Liver (tissue), 9 donors: Measurements from ENCODE around the gene XRCC5. TPM values are rescaled to one million over a fixed set of nuclear protein-coding genes. Genes with fewer than 3 reads are reported as not detected.

Experiments used
- DNase-seq: peaks from one replicate; pipeline ENCODE4 v3.0.0-alpha.2; 2017; ENCODE audit warnings: low spot score
- H3K27ac ChIP-seq, 2 donors: one replicate each; pipeline ENCODE4 v1.7.0; 2013; ENCODE audit warnings: inconsistent platforms in 2 of 2, low read length in 2 of 2, control low read depth in 1 of 2, low read depth in 1 of 2, mild to moderate bottlenecking in 1 of 2
- H3K27me3 ChIP-seq, 4 donors: one replicate each; pipeline versions ENCODE4 v1.6.1 to v1.7.0; 2013; ENCODE audit warnings: low read length in 3 of 4, inconsistent platforms in 1 of 4, mild to moderate bottlenecking in 1 of 4, moderate library complexity in 1 of 4; ENCODE audit not compliant: control insufficient read depth in 4 of 4, insufficient read depth in 4 of 4
- H3K36me3 ChIP-seq, 4 donors: one replicate each; pipeline versions ENCODE4 v1.6.1 to v1.7.0; 2013; ENCODE audit warnings: low read length in 3 of 4, mild to moderate bottlenecking in 3 of 4, low read depth in 1 of 4, moderate library complexity in 1 of 4; ENCODE audit not compliant: control insufficient read depth in 4 of 4, insufficient read depth in 3 of 4
- H3K4me1 ChIP-seq, 4 donors: one replicate each; pipeline versions ENCODE4 v1.6.1 to v1.7.0; 2013; ENCODE audit warnings: low read length in 3 of 4, mild to moderate bottlenecking in 3 of 4, moderate library complexity in 1 of 4; ENCODE audit not compliant: control insufficient read depth in 4 of 4, insufficient read depth in 4 of 4
- H3K4me3 ChIP-seq, 3 donors: one replicate each; pipeline versions ENCODE4 v1.6.1 to v1.7.0; 2013; ENCODE audit warnings: low read length in 3 of 3, control low read depth in 1 of 3, low read depth in 1 of 3, mild to moderate bottlenecking in 1 of 3
- H3K9ac ChIP-seq, 2 donors: one replicate each; pipeline ENCODE4 v1.7.0; 2013; ENCODE audit warnings: low read length in 2 of 2, mild to moderate bottlenecking in 2 of 2, moderate library complexity in 2 of 2, control low read depth in 1 of 2, low read depth in 1 of 2
- H3K9me3 ChIP-seq, 4 donors: one replicate each; pipeline versions ENCODE4 v1.6.1 to v1.7.0; 2013; ENCODE audit warnings: low read length in 3 of 4; ENCODE audit not compliant: control insufficient read depth in 4 of 4
- EGR1 ChIP-seq, 2 donors: IDR thresholded peaks; 2 replicates each; pipeline ENCODE4 v1.6.1; 2016 to 2018; ENCODE audit warnings: antibody characterized with exemption in 2 of 2, low read depth in 2 of 2
- FOXA1 ChIP-seq: IDR thresholded peaks from 2 replicates; pipeline ENCODE4 v1.6.1; 2016; ENCODE audit warnings: antibody characterized with exemption
- FOXA2 ChIP-seq: IDR thresholded peaks from 2 replicates; pipeline ENCODE4 v1.6.1; 2016; ENCODE audit warnings: antibody characterized with exemption
- GABPA ChIP-seq, 2 donors: IDR thresholded peaks in 1 of 2; conservative IDR thresholded peaks in 1 of 2; 2 replicates each; pipeline ENCODE4 v1.6.1; 2016; ENCODE audit warnings: antibody characterized with exemption in 2 of 2, mild to moderate bottlenecking in 1 of 2, moderate library complexity in 1 of 2
- HNF4A ChIP-seq, 2 donors: conservative IDR thresholded peaks; 2 replicates each; pipeline ENCODE4 v1.6.1; 2016; ENCODE audit warnings: antibody characterized with exemption in 2 of 2, mild to moderate bottlenecking in 2 of 2
- HNF4G ChIP-seq: IDR thresholded peaks from 2 replicates; pipeline ENCODE4 v1.6.1; 2016; ENCODE audit warnings: antibody characterized with exemption
- NR2F2 ChIP-seq: IDR thresholded peaks from 2 replicates; pipeline ENCODE4 v1.6.1; 2016; ENCODE audit warnings: antibody characterized with exemption
- RAD21 ChIP-seq, 2 donors: IDR thresholded peaks; 2 replicates each; pipeline ENCODE4 v1.6.1; 2016; ENCODE audit warnings: antibody characterized with exemption in 2 of 2, mild to moderate bottlenecking in 2 of 2
- RXRA ChIP-seq, 2 donors: IDR thresholded peaks; 2 replicates each; pipeline ENCODE4 v1.6.1; 2017 to 2018; ENCODE audit warnings: antibody characterized with exemption in 2 of 2, mild to moderate bottlenecking in 1 of 2
- SP1 ChIP-seq: IDR thresholded peaks from 2 replicates; pipeline ENCODE4 v1.6.1; 2018; ENCODE audit warnings: antibody characterized with exemption, mild to moderate bottlenecking
- TAF1 ChIP-seq: conservative IDR thresholded peaks from 2 replicates; pipeline ENCODE4 v1.6.1; 2016; ENCODE audit warnings: antibody characterized with exemption, mild to moderate bottlenecking
- YY1 ChIP-seq: IDR thresholded peaks from 2 replicates; pipeline ENCODE4 v1.6.1; 2016; ENCODE audit warnings: antibody characterized with exemption, mild to moderate bottlenecking
- WGBS: extraction: QIAGEN DNeasy Blood & Tissue Kit; methylation state at CpG from one replicate; pipeline ENCODE4 v1.1.7; 2013; 5-methylcytosine and 5-hydroxymethylcytosine counted together
- polyA plus RNA-seq, 2 donors: library from polyadenylated mRNA; stranded (reverse) in 1 of 2; unstranded in 1 of 2; fragments of 200-250 nt in 1 of 2; fragments of >200 nt in 1 of 2; fragmentation: Nextera tagmentation in 1 of 2; extraction: Ambion mirVana in 1 of 2; gene quantifications; one replicate each; pipeline versions ENCODE4 v1.2.1 to v1.2.3, GENCODE V29; 2013 to 2015
- total RNA-seq, 2 donors: library from RNA; depleted of rRNA; stranded (reverse); fragments of >200 nt; gene quantifications; one replicate each; pipeline ENCODE4 v1.2.3, GENCODE V29; 2014
- TF ChIP-seq, protein P1 (sequence below): IDR thresholded peaks from 2 replicates; pipeline ENCODE4 v1.6.1; 2016; ENCODE audit warnings: antibody characterized with exemption
- TF ChIP-seq, protein P2 (sequence below): IDR thresholded peaks from 2 replicates; pipeline ENCODE4 v1.6.1; 2016; ENCODE audit warnings: antibody characterized with exemption, mild to moderate bottlenecking
- TF ChIP-seq, protein P3 (sequence below): IDR thresholded peaks from 2 replicates; pipeline ENCODE4 v1.6.1; 2016; ENCODE audit warnings: antibody characterized with exemption
- TF ChIP-seq, protein P4 (sequence below): fragments of 150-350 bp; IDR thresholded peaks from 2 replicates; pipeline ENCODE4 v1.5.1; 2017; ENCODE audit warnings: improper control_type of control experiment, low read depth, low read length; ENCODE audit not compliant: missing input control
- TF ChIP-seq, protein P5 (sequence below): IDR thresholded peaks from 2 replicates; pipeline ENCODE4 v1.6.1; 2016; ENCODE audit warnings: antibody characterized with exemption
- donor health status: healthy.
- donor health status: healthy.
- donor health status: healthy.
- donor health status: healthy.
- donor health status: healthy.

Gene XRCC5
- total and polyA plus RNA-seq, 4 donors, result 63.7 to 140 (median 84.5) TPM

DNA sequence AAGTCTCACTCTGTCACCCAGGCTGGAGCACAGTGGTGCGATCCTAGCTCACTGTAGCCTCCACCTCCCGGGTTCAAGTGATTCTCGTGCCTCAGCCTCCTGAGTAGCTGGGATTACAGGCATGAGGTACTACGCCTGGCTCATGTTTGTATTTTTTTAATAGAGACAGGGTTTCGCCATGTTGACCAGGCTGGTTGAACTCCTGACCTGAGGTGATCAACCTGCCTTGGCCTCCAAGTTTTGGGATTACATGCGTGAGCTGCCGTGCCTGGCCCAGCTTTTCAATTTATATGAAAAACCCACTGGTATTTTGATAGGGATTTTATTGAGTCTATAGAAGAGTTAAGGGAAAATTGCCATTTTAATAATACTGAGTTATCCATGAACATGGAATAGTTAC lies 63.3 kb downstream of the XRCC5 start:
- no peak for TF ChIP-seq HNF4A (conservative IDR thresholded peaks at IDR 0.05)
- TF ChIP-seq RXRA (IDR thresholded peaks at IDR 0.05), result peak; percentile 39 to 51
- TF ChIP-seq RAD21 (IDR thresholded peaks at IDR 0.05), result no peak
- TF ChIP-seq, protein P1, sequence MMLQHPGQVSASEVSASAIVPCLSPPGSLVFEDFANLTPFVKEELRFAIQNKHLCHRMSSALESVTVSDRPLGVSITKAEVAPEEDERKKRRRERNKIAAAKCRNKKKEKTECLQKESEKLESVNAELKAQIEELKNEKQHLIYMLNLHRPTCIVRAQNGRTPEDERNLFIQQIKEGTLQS, result no peak
- TF ChIP-seq TAF1, result no peak
- Histone ChIP-seq H3K9me3 (no peaks in the 10 kb centered on the region), H3K36me3 (peaks cover 2 to 39% (median 19%) of the 10 kb centered on the region in 4 donors), H3K4me3 (no peak overlapping the region), H3K9ac (no peak overlapping the region), H3K27me3 (no peaks in the 10 kb centered on the region), H3K27ac (no peak overlapping the region), H3K4me1 (peaks cover 0 to 2% (median 0%) of the 10 kb centered on the region in 4 donors)
- DNase-seq, result no peak
- 69% methylated on average over 7 of the region's 7 CpGs for WGBS

DNA sequence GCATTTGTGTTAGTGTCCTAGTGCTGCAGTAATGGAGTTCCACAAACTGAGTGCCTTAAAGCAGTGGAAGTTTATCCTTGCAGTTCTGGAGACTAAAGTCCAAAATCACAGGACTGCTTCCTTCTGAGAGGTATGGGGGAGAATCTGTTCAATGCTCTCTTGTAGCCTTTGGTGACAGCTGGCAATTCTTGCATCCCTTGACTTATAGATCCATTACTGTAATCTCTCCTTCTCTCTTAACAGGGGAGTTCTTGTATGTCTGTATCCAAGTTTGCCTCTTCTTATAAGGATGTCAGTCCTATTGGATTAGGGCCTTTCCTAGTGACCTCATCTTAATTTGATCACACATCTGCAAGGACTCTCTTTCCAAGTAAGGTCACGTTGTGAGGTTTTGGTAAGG lies 69.9 kb downstream of the XRCC5 start:
- 94% methylated on average over 1 of the region's 1 CpG for WGBS
- no peak for DNase-seq
- peaks cover 8 to 40% (median 26%) of the 10 kb centered on the region in 4 donors for H3K36me3 ChIP-seq

More for the DNA sequence above, 69.9 kb downstream of the XRCC5 start:
- Histone ChIP-seq H3K9me3 (no peaks in the 10 kb centered on the region), H3K27me3 (no peaks in the 10 kb centered on the region), H3K4me3 (no peak overlapping the region), H3K4me1 (no peaks in the 10 kb centered on the region), H3K27ac (no peak overlapping the region), H3K9ac (no peak overlapping the region)
- no peak for TF ChIP-seq NR2F2
- no peak for TF ChIP-seq FOXA2
- no peak for TF ChIP-seq EGR1 (IDR thresholded peaks at IDR 0.05; ENCODE audit: low read depth in 2 of 2)
- TF ChIP-seq, protein P1, result no peak
- TF ChIP-seq SP1, result no peak
- TF ChIP-seq HNF4G, result no peak
- TF ChIP-seq HNF4A (conservative IDR thresholded peaks at IDR 0.05), result no peak
- no peak for TF ChIP-seq FOXA1
- TF ChIP-seq, protein P2, sequence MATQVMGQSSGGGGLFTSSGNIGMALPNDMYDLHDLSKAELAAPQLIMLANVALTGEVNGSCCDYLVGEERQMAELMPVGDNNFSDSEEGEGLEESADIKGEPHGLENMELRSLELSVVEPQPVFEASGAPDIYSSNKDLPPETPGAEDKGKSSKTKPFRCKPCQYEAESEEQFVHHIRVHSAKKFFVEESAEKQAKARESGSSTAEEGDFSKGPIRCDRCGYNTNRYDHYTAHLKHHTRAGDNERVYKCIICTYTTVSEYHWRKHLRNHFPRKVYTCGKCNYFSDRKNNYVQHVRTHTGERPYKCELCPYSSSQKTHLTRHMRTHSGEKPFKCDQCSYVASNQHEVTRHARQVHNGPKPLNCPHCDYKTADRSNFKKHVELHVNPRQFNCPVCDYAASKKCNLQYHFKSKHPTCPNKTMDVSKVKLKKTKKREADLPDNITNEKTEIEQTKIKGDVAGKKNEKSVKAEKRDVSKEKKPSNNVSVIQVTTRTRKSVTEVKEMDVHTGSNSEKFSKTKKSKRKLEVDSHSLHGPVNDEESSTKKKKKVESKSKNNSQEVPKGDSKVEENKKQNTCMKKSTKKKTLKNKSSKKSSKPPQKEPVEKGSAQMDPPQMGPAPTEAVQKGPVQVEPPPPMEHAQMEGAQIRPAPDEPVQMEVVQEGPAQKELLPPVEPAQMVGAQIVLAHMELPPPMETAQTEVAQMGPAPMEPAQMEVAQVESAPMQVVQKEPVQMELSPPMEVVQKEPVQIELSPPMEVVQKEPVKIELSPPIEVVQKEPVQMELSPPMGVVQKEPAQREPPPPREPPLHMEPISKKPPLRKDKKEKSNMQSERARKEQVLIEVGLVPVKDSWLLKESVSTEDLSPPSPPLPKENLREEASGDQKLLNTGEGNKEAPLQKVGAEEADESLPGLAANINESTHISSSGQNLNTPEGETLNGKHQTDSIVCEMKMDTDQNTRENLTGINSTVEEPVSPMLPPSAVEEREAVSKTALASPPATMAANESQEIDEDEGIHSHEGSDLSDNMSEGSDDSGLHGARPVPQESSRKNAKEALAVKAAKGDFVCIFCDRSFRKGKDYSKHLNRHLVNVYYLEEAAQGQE, result no peak
- no peak for TF ChIP-seq YY1
- TF ChIP-seq, protein P3, sequence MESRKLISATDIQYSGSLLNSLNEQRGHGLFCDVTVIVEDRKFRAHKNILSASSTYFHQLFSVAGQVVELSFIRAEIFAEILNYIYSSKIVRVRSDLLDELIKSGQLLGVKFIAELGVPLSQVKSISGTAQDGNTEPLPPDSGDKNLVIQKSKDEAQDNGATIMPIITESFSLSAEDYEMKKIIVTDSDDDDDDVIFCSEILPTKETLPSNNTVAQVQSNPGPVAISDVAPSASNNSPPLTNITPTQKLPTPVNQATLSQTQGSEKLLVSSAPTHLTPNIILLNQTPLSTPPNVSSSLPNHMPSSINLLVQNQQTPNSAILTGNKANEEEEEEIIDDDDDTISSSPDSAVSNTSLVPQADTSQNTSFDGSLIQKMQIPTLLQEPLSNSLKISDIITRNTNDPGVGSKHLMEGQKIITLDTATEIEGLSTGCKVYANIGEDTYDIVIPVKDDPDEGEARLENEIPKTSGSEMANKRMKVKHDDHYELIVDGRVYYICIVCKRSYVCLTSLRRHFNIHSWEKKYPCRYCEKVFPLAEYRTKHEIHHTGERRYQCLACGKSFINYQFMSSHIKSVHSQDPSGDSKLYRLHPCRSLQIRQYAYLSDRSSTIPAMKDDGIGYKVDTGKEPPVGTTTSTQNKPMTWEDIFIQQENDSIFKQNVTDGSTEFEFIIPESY, result no peak
- no peak for TF ChIP-seq GABPA (IDR thresholded peaks at IDR 0.05 in 1 of 2, conservative IDR thresholded peaks at IDR 0.05 in 1 of 2)
- no peak for TF ChIP-seq RAD21 (IDR thresholded peaks at IDR 0.05)
- TF ChIP-seq, protein P4, sequence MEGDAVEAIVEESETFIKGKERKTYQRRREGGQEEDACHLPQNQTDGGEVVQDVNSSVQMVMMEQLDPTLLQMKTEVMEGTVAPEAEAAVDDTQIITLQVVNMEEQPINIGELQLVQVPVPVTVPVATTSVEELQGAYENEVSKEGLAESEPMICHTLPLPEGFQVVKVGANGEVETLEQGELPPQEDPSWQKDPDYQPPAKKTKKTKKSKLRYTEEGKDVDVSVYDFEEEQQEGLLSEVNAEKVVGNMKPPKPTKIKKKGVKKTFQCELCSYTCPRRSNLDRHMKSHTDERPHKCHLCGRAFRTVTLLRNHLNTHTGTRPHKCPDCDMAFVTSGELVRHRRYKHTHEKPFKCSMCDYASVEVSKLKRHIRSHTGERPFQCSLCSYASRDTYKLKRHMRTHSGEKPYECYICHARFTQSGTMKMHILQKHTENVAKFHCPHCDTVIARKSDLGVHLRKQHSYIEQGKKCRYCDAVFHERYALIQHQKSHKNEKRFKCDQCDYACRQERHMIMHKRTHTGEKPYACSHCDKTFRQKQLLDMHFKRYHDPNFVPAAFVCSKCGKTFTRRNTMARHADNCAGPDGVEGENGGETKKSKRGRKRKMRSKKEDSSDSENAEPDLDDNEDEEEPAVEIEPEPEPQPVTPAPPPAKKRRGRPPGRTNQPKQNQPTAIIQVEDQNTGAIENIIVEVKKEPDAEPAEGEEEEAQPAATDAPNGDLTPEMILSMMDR, result no peak
- TF ChIP-seq, protein P5, sequence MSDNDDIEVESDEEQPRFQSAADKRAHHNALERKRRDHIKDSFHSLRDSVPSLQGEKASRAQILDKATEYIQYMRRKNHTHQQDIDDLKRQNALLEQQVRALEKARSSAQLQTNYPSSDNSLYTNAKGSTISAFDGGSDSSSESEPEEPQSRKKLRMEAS, result no peak
- TF ChIP-seq TAF1, result no peak
